WERI-Rb-1 (cell line): Measurements from ENCODE around the gene KAZN.

Experiments
- DNase-seq: peaks from one replicate; pipeline ENCODE4 v3.0.0-alpha.2; 2020
- H3K27ac ChIP-seq: fragments of 250-450 bp; sonication (Bioruptor Pico); 2 replicates; pipeline ENCODE4 v1.5.1; 2020; ENCODE audit warnings: mild to moderate bottlenecking, moderate library complexity
- H3K27me3 ChIP-seq: fragments of 250-450 bp; sonication (Bioruptor Pico); 2 replicates; pipeline ENCODE4 v1.5.1; 2021; ENCODE audit warnings: mild to moderate bottlenecking, low read depth, moderate library complexity; ENCODE audit not compliant: insufficient read depth, severe bottlenecking
- H3K36me3 ChIP-seq: fragments of 250-450 bp; sonication (Bioruptor Pico); 2 replicates; pipeline ENCODE4 v1.5.1; 2020; ENCODE audit warnings: mild to moderate bottlenecking, moderate library complexity
- H3K4me3 ChIP-seq: 2 replicates; pipeline ENCODE4 v1.5.1; 2011; ENCODE audit warnings: low read depth, mild to moderate bottlenecking, control low read depth, low read length
- H3K9me3 ChIP-seq: fragments of 250-450 bp; sonication (Bioruptor Pico); 2 replicates; pipeline ENCODE4 v1.5.1; 2021; ENCODE audit warnings: mild to moderate bottlenecking, moderate library complexity; ENCODE audit not compliant: severe bottlenecking
- CTCF ChIP-seq: IDR thresholded peaks from 2 replicates; pipeline ENCODE4 v1.5.1; 2011; ENCODE audit warnings: low read depth, mild to moderate bottlenecking, control low read depth, inconsistent platforms, low read length

KAZN gene

GRCh38 chr1:14845851-14846250, 247.4 kb downstream of the KAZN start:
- H3K27me3 ChIP-seq, result peaks cover 5% of the 10 kb centered on the region
- no peak for DNase-seq
- peaks cover 17% of the 10 kb centered on the region for H3K9me3 ChIP-seq

GRCh38 chr1:14846688-14847087, 248.2 kb downstream of the KAZN start:
- DNase-seq, result no peak
- H3K4me3 ChIP-seq, result no peak overlapping the region
- peaks cover 13% of the 10 kb centered on the region for H3K9me3 ChIP-seq
- no peak overlapping the region for H3K27ac ChIP-seq
- peaks cover 5% of the 10 kb centered on the region for H3K27me3 ChIP-seq
- TF ChIP-seq CTCF, result no peak
- H3K36me3 ChIP-seq, result no peaks in the 10 kb centered on the region

More at GRCh38 chr1:14845851-14846250, 247.4 kb downstream of the KAZN start:
- TF ChIP-seq CTCF, result no peak
- no peak overlapping the region for H3K4me3 ChIP-seq
- no peaks in the 10 kb centered on the region for H3K36me3 ChIP-seq
- H3K27ac ChIP-seq, result no peak overlapping the region

GRCh38 chr1:14848203-14848602, 249.7 kb downstream of the KAZN start:
- no peak for DNase-seq
- no peak overlapping the region for H3K27ac ChIP-seq
- no peak for TF ChIP-seq CTCF
- H3K36me3 ChIP-seq, result no peaks in the 10 kb centered on the region
- H3K4me3 ChIP-seq, result no peak overlapping the region
- H3K27me3 ChIP-seq, result peaks cover 8% of the 10 kb centered on the region
- no peaks in the 10 kb centered on the region for H3K9me3 ChIP-seq

- Histone ChIP-seq H3K27me3 (peaks cover 8% of the 10 kb centered on the region), H3K27ac (no peak overlapping the region), H3K9me3 (no peaks in the 10 kb centered on the region), H3K4me3 (no peak overlapping the region), H3K36me3 (no peaks in the 10 kb centered on the region)
- no peak for DNase-seq
- TF ChIP-seq CTCF, result no peak
Observed at GRCh38 chr1:14848625-14849024, 250.1 kb downstream of the KAZN start.

- H3K9me3 ChIP-seq, result no peaks in the 10 kb centered on the region
- H3K27me3 ChIP-seq, result peaks cover 8% of the 10 kb centered on the region
- H3K27ac ChIP-seq, result no peak overlapping the region
- no peak overlapping the region for H3K4me3 ChIP-seq
- DNase-seq, result no peak
- TF ChIP-seq CTCF, result no peak
- no peaks in the 10 kb centered on the region for H3K36me3 ChIP-seq
Observed at GRCh38 chr1:14849038-14849437, 250.6 kb downstream of the KAZN start.

- TF ChIP-seq CTCF, result peak; percentile 60; the same call in 1 of the 2 replicates
- Histone ChIP-seq H3K4me3 (no peak overlapping the region), H3K27ac (no peak overlapping the region), H3K9me3 (no peaks in the 10 kb centered on the region), H3K27me3 (peaks cover 11% of the 10 kb centered on the region), H3K36me3 (no peaks in the 10 kb centered on the region)
- peak; percentile 22 for DNase-seq
Observed at GRCh38 chr1:14850563-14850962, 252.1 kb downstream of the KAZN start.
